Adrenal gland (tissue), 19 donors: ENCODE measurements around the gene HES4. TPM values are rescaled to one million over a fixed set of nuclear protein-coding genes. Genes with fewer than 3 reads are reported as not detected.

ENCODE experiments used
- DNase-seq, 7 donors: peaks; one replicate each; pipeline ENCODE4 v3.0.0-alpha.2; 2019 to 2020
- H3K27ac ChIP-seq, 5 donors: fragments of 200-600 bp; sonication (generic) in 4 of 5; 1 replicate in 3 of 5; 2 replicates in 2 of 5; pipeline versions ENCODE4 v1.5.1 to v1.8.0; 2016 to 2020; ENCODE audit warnings: mild to moderate bottlenecking in 1 of 5
- H3K27me3 ChIP-seq: fragments of 200-600 bp; 2 replicates; pipeline ENCODE4 v1.8.0; 2021
- H3K36me3 ChIP-seq, 2 donors: fragments of 200-600 bp; replicated peaks in 1 of 2; 1 replicate in 1 of 2; 2 replicates in 1 of 2; pipeline versions ENCODE4 v1.5.1 to v1.8.0; 2018 to 2022
- H3K4me1 ChIP-seq, 2 donors: fragments of 200-600 bp; replicated peaks in 1 of 2; 1 replicate in 1 of 2; 2 replicates in 1 of 2; pipeline versions ENCODE4 v1.5.1 to v1.8.0; 2018 to 2021
- H3K4me3 ChIP-seq, 4 donors: fragments of 200-600 bp; sonication (generic) in 3 of 4; one replicate each; pipeline ENCODE4 v1.5.1; 2016 to 2018
- H3K9me3 ChIP-seq, 3 donors: fragments of 200-600 bp; sonication (generic) in 1 of 3; replicated peaks in 1 of 3; 1 replicate in 2 of 3; 2 replicates in 1 of 3; pipeline versions ENCODE4 v1.5.1 to v1.8.0; 2016 to 2021
- CTCF ChIP-seq, 6 experiments: fragments of 450-650 bp in 4 of 6; fragments of 200-600 bp in 2 of 6; sonication (generic) in 1 of 6; IDR thresholded peaks; 1 replicate in 5 of 6; 2 replicates in 1 of 6; pipeline versions ENCODE4 v1.5.1 to v1.8.0; 2016 to 2021; ENCODE audit warnings: antibody characterized with exemption in 6 of 6, mild to moderate bottlenecking in 2 of 6, moderate library complexity in 1 of 6
- POLR2A ChIP-seq, 2 donors: fragments of 450-650 bp; IDR thresholded peaks; one replicate each; pipeline ENCODE4 v1.6.1; 2017; ENCODE audit warnings: antibody characterized with exemption in 2 of 2, mild to moderate bottlenecking in 2 of 2, moderate library complexity in 1 of 2
- WGBS, 4 donors: extraction: QIAGEN DNeasy Blood & Tissue Kit in 2 of 4; methylation state at CpG; one replicate each; pipeline versions ENCODE4 v1.1.5 to v1.1.7; 2013 to 2017; 5-methylcytosine and 5-hydroxymethylcytosine counted together
- intact Hi-C, 2 donors: fragments of 100-400 bp; cut with DNase I; formaldehyde crosslinking; loops; one replicate each; pipeline versions ENCODE4 v1.14.1 to v1.15.0; 2022 to 2023
- long read RNA-seq, 10 donors: library from polyadenylated mRNA in 3 of 10; unstranded in 2 of 10; stranded (forward) in 1 of 10; transcript quantifications; one replicate each; pipeline ENCODE4 v2.0.0 and lab custom pipeline, GENCODE V29; 2021 to 2026
- polyA plus RNA-seq, 3 donors: library from polyadenylated mRNA; stranded (reverse); fragments of 200-250 nt in 2 of 3; fragments of 350-450 nt in 1 of 3; fragmentation: Illumina TruSeq in 1 of 3; extraction: RNeasy Lipid Tissue Mini Kit (QIAGEN cat#74804) in 1 of 3; gene quantifications; one replicate each; pipeline ENCODE4 v1.2.3, GENCODE V29; 2013 to 2014
- total RNA-seq, 9 donors: library from RNA; depleted of rRNA in 4 of 9; stranded (reverse); fragments of >200 nt in 4 of 9; fragments of 120-200 nt in 1 of 9; fragmentation: NEBNext Ultra II Directional in 1 of 9; extraction: Animal tissue kit (Norgen Biotek cat#: 25700) in 1 of 9; gene quantifications; one replicate each; pipeline versions ENCODE4 v1.1.0 to v1.2.4, GENCODE V29; 2013 to 2023
- donor health status: healthy with polysubstance abuse.
- donor health status: Bipolar disorder and iron deficiency.
- donor health status: DM: yes; HTN: yes; CAD: no.
- donor health status: DM: no; HTN: no; CAD: no.
- donor health status: DM: no; HTN: no; CAD: no.
- donor health status: DM: yes; HTN: yes; CAD: no.

The HES4 gene, protein sequence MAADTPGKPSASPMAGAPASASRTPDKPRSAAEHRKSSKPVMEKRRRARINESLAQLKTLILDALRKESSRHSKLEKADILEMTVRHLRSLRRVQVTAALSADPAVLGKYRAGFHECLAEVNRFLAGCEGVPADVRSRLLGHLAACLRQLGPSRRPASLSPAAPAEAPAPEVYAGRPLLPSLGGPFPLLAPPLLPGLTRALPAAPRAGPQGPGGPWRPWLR
- 10 to 100 TPM in 1 of 9 donors, 1 to 10 TPM in 8; 3.1 to 14.5 (median 6.3) TPM for total RNA-seq
- polyA plus RNA-seq = 10 to 100 TPM in 2 of 3 donors, not detected in 1; 27.3 to 29.8 TPM
- long read RNA-seq, donor 1, partial matches to known transcripts = 0 of 2 reads
- long read RNA-seq, donor 1, other reads (novel, unspliced or antisense) = 0 of 2 reads
- long read RNA-seq, donor 2, partial matches to known transcripts = 0 of 1 reads
- long read RNA-seq, donor 2, other reads (novel, unspliced or antisense) = 0 of 1 reads
- long read RNA-seq, donor 3, transcript HES4-201 (4 exons, 899 nt) = major isoform, 5 of 7 reads
- long read RNA-seq, donor 3, partial matches to known transcripts = 0 of 7 reads
- long read RNA-seq, donor 3, other reads (novel, unspliced or antisense) = 0 of 7 reads
- long read RNA-seq, donor 4 = 0 reads
- long read RNA-seq, donor 5, transcript HES4-201 (4 exons, 899 nt) = minor isoform, 7 of 18 reads
- long read RNA-seq, donor 5, transcript HES4-203 (2 exons, 1,038 nt) = major isoform, 8 of 18 reads
- long read RNA-seq, donor 5, partial matches to known transcripts = 0 of 18 reads
- long read RNA-seq, donor 5, other reads (novel, unspliced or antisense) = 2 of 18 reads
- long read RNA-seq, donor 6 = 0 reads
- long read RNA-seq, donor 7, partial matches to known transcripts = 0 of 1 reads
- long read RNA-seq, donor 7, other reads (novel, unspliced or antisense) = 0 of 1 reads
- long read RNA-seq, donor 8, partial matches to known transcripts = 0 of 6 reads
- long read RNA-seq, donor 8, other reads (novel, unspliced or antisense) = 0 of 6 reads
- long read RNA-seq, donor 9, partial matches to known transcripts = 0 of 4 reads
- long read RNA-seq, donor 9, other reads (novel, unspliced or antisense) = 0 of 4 reads
- long read RNA-seq, donor 10, partial matches to known transcripts = 0 of 6 reads
- long read RNA-seq, donor 10, other reads (novel, unspliced or antisense) = 0 of 6 reads

DNA sequence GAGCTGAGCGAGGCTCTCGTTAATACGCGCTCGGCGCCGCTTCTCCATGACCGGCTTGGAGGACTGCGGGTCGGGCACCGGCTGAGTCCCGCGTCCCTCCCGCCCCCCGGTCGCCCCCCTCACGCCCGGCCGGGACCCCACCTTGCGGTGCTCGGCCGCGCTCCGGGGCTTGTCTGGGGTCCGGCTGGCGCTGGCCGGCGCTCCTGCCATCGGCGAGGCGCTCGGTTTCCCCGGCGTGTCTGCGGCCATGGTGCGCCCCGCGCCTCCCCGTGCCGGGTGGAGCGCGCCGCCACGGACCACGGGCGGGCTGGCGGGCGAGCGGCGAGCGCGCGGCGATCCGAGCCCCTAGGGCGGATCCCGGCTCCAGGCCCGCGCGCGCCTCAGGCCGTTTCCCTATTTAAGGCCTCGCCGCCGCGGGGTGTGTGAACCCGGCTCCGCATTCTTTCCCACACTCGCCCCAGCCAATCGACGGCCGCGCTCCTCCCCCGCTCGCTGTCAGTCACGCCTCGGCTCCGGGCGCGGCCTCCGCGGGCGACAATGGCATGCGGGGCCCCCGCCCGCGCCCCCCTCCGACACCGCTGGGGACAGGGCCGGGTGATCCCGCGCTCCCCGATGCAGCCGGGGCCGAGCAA, at the start of gene HES4:
HES4 (minus strand) TSS at position 373 of the 632 bp plus-strand sequence; CDS start at position 249, 124 bp downstream.
- peak; percentile 60 to 88 (median 78) for DNase-seq
- peaks cover 6 to 37% of the 10 kb centered on the region in 2 donors for H3K4me1 ChIP-seq
- no peak for TF ChIP-seq CTCF (IDR thresholded peaks at IDR 0.05)
- peak; percentile 32 to 71 for TF ChIP-seq POLR2A (IDR thresholded peaks at IDR 0.05)
- intact Hi-C loops = no loop called here
- H3K4me3 ChIP-seq = peak within 1 kb of the TSS in 2 of 4 donors; percentile 26 to 64
- H3K36me3 ChIP-seq = no peaks in the 10 kb centered on the region
- H3K9me3 ChIP-seq = no peaks in the 10 kb centered on the region
- H3K27me3 ChIP-seq = peaks cover 64% of the 10 kb centered on the region
- peak within 1 kb of the TSS in 4 of 5 donors; percentile 56 to 91 (median 88) for H3K27ac ChIP-seq
- WGBS, 4 donors = 0 to 2% (median 1%) methylated on average over 14 to 95 of the region's 95 CpGs

GRCh38 chr1:1048765-1049164, 48.9 kb upstream of the HES4 start:
- no peak for TF ChIP-seq POLR2A (IDR thresholded peaks at IDR 0.05)
- no peak for TF ChIP-seq CTCF (IDR thresholded peaks at IDR 0.05)
- Histone ChIP-seq H3K4me3 (no peak overlapping the region), H3K9me3 (no peaks in the 10 kb centered on the region), H3K27ac (no peak overlapping the region), H3K36me3 (no peaks in the 10 kb centered on the region), H3K27me3 (no peaks in the 10 kb centered on the region), H3K4me1 (no peaks in the 10 kb centered on the region)
- 80 to 89% (median 85%) methylated on average over 11 to 25 of the region's 28 CpGs for WGBS, 4 donors
- intact Hi-C loops = no loop called here
- DNase-seq = no peak

GRCh38 chr1:1047963-1048362, 48.1 kb upstream of the HES4 start:
- H3K36me3 ChIP-seq = no peaks in the 10 kb centered on the region
- no peak for DNase-seq
- H3K27ac ChIP-seq = no peak overlapping the region
- TF ChIP-seq CTCF (IDR thresholded peaks at IDR 0.05) = no peak
- no peak for TF ChIP-seq POLR2A (IDR thresholded peaks at IDR 0.05)
- H3K27me3 ChIP-seq = no peaks in the 10 kb centered on the region
- H3K4me1 ChIP-seq = no peaks in the 10 kb centered on the region
- 81 to 90% (median 86%) methylated on average over 2 to 25 of the region's 25 CpGs for WGBS, 4 donors
- intact Hi-C loops = no loop called here
- H3K4me3 ChIP-seq = no peak overlapping the region
- H3K9me3 ChIP-seq = no peaks in the 10 kb centered on the region
